CD4-positive, alpha-beta T cell treated with Interleukin-6 for 4 hours (primary cell): Measurements from ENCODE around the gene TANGO6.
"Not testable (repeated sequence)": the region's sequence is repeated elsewhere in the genome, so short reads cannot be mapped to it uniquely, and the experiment has no call there.

Source experiments
- DNase-seq: peaks from one replicate; pipeline ENCODE4 v3.0.0-alpha.2; 2020; ENCODE audit warnings: mixed read lengths

The TANGO6 gene

DNA sequence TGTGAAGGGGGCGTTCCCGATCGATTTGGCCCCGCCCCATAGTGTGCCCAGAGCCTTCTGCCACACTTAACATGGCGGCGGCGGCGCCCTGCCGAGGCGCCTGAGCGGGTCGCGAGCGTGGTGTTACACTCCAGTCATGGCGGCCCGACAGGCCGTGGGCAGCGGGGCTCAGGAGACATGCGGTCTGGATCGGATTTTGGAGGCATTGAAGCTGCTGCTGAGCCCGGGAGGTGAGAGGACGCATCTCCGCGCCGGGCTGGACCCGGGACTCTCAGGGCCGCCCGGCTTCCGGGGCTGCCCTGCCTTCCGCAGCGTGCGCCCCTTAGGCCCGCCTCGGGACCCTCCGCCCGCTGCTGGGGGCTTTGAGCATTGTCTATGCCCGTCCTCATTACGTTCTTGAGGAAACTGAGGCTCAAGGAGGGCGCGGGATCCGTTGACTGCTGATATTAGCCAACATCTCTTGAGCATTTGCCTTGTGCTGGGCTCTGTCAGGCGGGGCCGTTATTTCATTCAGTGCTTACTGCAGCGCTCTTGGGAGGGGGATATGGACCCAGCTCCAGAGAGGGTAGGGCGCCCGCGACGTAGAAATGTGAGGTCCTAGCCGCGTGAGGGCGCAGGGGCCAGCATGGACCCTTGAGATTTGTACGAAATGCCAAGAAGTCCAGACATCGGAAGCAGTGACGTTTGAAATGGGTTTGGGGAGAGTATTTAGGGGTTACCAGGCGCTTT lies at the start of gene TANGO6:
Gene TANGO6, plus strand, starts transcription at position 50 of the 729 bp plus-strand sequence. Its CDS starts 87 bp downstream, at position 137.
- DNase-seq, result peak; percentile 94

DNA sequence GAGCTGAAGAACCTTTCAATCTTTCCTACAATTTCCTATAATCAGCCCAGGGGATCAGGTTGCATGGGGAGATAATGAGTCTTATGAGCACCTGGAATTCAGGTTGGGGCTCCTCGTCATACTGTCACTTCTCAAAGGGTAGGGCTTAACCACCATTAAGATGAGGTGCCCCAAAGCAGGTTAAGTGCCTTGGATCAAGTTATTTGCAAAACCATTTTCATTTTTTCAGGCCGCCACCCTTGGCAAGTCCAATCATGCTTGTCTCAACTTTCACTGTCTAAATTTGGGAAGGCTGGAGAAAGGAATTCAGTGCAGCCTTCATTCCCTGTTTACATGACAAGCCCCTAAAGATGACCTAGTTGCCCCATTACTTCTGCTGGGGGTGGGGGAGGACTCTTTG lies 44.9 kb upstream of the TANGO6 start:
- DNase-seq, result no peak

DNA sequence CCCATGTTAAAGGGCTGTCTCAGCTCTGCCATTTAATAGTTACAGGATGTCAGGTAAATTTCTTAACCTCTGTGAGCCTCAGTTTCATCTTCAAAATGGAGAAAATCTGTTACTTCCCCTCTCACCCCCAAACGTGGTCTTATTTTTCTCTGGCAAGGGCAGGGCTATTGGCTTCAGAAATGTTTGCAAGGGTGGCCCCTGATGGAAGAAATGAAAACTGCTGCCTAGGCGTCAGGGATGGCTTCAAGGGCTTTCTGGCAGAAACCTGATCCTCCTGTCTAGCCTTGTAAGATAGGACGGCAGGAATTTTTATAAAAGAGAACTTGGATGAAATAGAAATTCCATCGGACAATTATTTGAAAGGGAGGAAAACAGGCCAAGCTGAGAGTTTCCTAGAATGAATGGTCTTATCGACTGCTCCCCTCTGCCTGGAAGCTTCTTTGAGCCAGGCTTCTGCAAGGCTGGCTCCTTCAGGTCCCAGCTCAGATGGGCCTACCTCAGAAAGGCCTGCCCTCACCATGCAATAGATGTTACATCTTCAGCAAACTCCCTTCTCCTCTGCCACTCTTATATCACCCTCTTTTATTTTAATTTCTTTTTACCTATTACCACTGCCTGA lies 43.0 kb upstream of the TANGO6 start:
- DNase-seq, result peak; percentile 16

DNA sequence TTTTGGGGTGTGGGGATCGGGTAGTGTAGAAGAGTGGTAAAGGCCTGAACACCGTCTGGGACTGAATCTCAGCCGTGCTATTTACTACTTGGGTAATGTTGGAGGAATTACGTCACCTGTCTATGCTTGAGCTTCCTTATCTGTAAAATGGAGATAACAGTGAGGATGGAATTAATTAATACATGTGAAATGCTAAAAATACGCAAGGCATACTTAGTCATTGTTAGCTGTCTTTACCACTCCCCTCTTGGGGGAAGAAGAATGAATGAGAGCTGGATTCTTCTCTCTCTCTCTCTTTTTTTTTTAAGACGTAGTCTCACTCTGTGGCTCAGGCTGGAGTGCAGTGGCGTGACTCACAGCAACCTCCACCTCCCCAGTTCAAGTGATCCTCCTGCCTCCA lies 41.1 kb upstream of the TANGO6 start:
- DNase-seq, result no peak

DNA sequence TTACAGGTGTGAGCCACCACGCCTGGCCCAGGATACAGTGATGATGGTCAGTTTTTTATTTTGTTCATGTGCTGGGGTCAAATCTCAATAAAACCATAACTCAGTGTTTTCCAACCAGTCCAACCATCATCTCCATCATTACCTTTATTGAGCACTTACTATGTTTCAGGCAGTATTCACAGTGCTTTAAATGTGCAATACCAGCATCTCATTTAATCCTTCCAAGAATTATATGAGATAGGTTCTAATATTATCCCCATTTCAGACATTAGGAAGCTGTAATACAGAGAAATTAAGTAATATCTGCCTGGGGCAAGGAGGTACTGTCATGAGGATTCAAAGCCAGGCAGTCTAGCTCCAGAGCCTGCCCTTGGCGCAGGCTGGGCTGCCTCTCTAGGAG lies 36.9 kb upstream of the TANGO6 start:
- DNase-seq, result no peak

DNA sequence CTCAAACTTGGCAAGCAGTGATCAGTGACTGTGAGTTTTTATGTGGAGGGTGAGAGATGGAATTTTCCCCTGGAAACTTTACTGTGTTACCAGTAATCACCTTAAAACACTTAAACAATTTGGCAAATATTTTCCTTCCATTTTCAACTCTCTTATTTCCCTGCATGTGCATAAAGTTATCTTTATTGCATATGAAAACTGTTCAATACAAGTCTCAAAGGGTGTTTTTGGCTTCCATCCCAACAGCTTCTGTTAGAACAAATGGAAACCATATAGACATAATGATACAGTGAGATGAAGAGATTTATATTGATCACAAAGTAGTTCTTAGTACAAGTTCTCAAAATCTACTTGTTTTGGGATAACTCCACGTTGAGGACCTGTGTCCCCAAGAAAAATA lies 36.4 kb upstream of the TANGO6 start:
- DNase-seq, result no peak

DNA sequence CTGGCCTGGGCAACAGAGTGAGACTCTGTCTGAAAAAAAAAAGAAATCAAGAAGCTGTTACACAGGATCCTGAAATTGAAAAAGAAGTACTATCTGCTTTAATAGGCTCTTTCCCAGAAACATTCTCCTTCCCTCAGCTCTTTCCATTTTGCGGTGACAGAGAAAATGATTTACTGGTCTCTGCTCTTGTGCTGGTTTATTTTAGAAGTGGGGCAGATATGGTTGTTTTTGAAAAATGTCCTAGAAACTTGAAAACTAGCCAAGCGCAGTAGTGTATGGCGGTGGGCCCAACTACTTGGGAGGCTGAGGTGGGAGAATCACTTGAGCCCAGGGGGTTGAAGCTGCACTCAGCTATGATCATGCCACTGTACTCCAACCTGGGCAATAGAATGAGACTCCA lies 28.8 kb upstream of the TANGO6 start:
- DNase-seq, result no peak

DNA sequence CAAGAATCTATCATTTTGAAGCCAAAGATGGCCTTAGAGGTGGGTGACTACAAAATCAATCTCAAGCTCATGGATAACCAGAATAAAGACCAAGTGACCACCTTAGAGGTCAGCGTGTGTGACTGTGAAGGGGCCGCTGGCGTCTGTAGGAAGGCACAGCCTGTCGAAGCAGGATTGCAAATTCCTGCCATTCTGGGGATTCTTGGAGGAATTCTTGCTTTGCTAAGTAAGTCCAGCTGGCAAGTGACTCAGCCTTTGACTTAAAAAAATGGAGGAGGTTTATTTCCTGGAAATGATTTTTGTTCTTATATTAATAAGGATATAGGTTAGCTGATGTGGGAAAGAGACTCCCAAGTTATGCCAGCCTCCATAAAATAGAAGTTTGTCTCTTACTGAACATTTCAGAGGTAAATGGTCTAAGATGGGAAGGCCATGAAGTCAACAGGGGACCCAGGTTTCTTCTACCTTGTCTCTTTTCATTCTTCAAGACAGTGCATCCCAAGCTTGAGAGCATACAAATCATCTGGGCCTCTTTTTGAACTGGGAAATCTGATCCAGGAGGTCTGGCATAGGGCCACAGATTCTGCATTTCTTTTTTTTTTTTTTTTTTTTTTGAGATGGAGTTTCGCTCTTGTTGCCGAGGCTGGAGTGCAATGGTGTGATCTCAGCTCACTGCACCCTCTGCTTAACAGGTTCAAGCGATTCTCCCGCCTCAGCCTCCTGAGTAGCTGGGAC lies 19.8 kb upstream of the TANGO6 start:
- DNase-seq, result no peak

DNA sequence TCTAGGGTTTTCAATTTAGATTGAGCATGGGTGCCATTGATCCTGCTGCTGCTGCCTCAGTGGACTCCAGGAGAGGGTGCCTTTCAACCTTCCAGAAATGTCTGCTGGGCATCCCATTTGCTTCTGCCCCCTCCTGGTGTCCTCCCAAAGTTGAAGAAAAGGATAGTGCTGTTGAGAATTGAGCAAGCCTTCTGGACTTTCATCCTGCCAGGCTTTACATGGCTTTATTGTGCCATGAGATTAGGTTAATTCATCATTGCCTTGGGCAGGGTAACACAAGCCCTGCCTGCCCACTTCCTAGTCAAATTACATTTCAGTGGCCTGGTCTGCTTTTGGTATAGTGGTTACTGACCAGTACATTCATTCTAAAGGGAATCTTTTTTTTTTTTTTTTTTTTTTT lies 17.9 kb upstream of the TANGO6 start:
- no peak for DNase-seq

DNA sequence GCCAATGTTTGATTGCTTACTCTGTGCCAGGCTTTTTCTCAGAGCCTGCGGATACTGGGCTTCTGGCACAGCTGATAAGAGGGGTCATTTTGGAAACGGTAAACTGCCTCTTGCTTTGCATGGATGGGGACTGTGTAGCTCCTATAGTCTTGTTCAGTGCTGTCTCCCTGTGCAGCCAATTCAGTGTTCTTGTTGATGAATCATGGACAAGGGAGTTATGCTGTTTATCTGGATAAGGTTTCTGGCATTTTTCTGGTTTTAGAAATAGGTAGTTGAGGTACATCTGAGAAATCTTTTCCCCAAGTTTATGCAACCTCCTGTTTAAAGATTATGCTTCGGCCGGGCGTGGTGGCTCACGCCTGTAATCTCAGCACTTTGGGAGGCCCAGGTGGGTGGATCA lies 16.7 kb upstream of the TANGO6 start:
- no peak for DNase-seq

DNA sequence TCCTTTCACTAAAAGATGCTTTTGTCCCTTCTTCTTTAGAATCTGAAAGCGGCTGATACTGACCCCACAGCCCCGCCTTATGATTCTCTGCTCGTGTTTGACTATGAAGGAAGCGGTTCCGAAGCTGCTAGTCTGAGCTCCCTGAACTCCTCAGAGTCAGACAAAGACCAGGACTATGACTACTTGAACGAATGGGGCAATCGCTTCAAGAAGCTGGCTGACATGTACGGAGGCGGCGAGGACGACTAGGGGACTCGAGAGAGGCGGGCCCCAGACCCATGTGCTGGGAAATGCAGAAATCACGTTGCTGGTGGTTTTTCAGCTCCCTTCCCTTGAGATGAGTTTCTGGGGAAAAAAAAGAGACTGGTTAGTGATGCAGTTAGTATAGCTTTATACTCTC lies 10.1 kb upstream of the TANGO6 start:
- DNase-seq, result no peak

DNA sequence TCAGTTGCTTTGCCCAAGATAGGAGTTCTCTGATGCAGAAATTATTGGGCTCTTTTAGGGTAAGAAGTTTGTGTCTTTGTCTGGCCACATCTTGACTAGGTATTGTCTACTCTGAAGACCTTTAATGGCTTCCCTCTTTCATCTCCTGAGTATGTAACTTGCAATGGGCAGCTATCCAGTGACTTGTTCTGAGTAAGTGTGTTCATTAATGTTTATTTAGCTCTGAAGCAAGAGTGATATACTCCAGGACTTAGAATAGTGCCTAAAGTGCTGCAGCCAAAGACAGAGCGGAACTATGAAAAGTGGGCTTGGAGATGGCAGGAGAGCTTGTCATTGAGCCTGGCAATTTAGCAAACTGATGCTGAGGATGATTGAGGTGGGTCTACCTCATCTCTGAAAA lies 8.8 kb upstream of the TANGO6 start:
- DNase-seq, result no peak

DNA sequence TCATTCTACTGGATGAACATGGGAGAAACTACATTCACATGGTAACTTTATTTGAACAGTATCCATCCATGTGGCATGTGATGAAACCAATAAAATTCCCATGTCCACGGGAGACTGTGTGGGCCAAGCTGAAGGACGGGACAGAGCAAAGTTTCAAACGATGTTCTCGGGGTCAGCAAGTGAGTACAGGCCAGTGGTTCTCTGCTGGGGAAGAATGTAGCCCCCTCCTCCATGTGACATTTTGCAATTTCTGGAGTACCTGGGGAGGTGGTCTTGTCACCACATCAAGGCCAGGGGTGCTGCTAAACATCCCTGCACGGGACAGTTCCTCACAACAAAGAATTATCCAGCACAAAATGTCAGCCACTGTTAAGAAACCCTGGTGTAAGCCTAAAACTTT lies 7.4 kb upstream of the TANGO6 start:
- DNase-seq, result no peak

DNA sequence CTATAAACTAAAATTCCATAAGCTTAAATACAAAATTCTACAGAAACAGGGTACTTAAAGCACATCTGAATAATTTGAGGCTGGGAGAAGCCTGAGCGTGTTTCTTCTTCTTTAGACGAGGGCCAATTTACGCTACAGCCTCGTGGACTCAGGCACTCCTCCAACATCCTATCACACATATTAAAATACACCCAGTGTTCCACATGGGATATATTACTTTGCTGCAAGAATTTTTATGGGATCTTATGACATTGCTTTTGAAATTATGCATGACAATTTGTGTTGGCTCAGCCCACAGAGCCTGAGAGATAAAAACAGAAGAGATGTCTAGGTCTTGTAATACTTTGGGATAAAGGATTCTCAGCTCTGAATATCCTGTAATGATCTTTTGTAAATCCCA lies 3.5 kb upstream of the TANGO6 start:
- no peak for DNase-seq

DNA sequence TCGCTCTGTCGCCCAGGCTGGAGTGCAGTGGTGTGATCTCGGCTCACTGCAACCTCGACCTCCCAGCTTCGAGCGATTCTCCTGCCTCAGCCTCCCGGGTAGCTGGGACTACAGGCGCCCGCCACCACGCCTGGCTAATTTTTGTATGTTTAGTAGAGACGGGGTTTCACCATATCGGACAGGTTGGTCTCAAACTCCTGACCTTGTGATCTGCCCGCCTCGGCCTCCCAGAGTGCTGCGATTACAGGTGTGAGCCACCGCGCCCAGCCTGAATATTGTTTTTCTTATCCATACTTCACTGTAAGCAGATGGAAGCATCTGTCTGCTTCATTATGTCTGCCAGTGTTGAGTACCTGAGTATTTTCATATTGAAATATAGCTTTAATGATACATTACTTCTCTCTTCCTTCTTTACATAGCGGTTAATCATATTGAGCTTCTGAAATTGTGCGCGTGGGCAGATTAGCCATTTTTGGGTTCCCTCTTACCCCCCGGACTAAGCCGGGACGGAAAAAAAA lies 308 bp upstream of the TANGO6 start:
- not testable (repeated sequence) for DNase-seq

DNA sequence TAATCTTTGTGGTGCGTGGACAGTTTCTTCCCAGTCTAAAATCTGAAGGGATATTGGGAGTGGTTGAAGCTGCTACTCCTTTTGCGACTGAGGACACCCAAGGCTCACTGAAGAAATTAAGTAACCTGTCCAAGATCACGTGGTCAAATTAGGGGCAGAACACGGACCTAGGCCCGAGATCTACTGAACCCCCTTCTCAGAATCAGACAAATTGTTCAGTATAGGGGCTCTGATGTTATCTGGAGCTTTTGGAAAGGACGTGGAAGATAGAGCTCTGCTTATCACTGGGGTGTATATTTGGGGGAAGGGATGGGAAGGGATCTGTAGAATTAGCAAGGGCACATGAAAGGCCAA lies 857 bp downstream of the TANGO6 start:
- no peak for DNase-seq

DNA sequence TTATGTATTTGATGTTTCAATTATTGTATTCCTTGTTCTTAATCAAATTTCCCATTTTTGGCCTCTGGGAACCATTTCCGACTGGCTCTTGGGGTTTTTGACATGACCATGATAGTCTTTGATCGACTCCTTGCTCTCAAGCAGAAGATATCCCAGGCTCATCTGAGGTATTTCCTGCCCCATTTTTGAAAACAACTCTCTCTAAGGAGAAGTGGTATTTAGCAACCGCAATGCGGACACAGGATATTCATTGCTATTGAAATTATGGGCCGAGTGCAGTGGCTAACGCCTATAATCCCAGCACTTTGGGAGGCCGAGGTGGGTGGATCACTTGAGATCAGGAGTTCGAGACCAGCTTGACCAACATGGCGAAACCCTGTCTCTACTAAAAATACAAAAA lies 5.5 kb downstream of the TANGO6 start:
- no peak for DNase-seq

DNA sequence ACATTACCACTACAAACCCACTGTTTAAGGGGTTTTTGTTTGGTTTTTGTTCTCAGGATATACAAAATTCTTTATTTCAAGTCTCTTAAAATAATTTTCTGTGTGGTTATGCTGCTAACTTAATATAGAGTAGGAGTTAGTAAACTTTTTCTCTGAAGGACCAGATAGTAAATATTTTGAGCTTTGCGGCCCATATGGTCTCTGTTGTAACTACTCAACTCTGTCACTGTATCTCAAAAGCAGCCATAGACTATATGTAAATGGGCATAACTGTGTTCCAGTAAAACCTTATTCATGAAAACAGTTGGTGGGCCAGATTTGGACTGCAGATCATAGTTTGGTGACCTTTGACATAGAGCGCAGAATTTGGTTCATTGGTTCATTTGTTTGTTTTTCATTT lies 7.2 kb downstream of the TANGO6 start:
- DNase-seq, result no peak

DNA sequence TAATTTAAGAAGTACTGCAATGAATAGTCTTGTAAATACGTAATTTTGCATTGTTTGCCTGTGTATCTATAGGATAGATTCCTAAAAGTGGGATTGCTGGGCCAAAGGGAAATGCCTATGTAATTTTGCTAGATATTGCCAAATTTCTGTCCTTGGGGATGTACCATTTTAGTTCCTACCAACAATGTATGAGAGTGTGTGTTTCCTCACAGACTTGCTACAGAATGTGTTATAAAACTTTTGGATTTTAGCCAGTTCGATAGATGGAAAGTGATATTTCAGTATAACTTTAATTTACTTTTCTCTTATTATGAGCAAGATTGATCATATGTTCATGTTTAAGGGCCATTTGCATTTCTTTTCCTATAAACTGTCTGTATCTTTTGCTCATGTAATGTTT lies 8.3 kb downstream of the TANGO6 start:
- DNase-seq, result no peak

DNA sequence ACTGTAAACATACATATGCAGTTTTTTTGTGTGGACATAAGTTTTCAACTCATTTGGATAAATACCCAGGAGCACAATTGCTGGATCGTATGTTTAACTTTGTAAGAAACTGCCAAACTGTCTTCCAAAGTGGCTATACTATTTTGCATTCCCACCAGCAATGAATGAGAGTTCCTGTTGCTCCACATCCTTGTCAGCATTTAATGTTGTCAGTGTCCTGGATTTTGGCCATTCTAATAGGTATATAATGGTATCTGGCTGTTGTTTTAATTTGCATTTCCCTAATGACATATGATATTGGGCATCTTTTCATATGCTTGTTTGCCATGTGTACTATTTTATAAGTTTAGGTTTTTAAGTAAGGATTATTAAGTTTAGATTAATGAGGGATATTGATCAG lies 14.1 kb downstream of the TANGO6 start:
- DNase-seq, result no peak

DNA sequence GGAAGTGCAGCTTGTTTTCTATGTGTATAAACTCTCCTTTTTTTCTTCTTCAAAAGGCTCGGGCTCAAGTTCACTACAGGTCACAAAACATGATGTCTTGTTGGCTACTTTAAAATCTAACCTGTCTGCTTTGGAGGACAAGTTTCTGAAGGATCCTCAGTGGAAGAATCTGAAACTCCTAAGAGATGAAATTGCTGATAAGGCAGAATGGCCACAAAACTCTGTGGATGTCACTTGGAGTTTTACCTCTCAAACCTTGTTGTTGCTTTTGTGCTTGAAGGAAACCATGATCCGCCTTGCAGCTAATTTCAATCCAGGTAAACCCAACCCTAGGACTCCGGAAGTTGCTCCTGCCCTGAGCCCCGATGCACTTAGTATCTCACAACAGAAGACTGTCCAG lies 16.5 kb downstream of the TANGO6 start:
- no peak for DNase-seq

DNA sequence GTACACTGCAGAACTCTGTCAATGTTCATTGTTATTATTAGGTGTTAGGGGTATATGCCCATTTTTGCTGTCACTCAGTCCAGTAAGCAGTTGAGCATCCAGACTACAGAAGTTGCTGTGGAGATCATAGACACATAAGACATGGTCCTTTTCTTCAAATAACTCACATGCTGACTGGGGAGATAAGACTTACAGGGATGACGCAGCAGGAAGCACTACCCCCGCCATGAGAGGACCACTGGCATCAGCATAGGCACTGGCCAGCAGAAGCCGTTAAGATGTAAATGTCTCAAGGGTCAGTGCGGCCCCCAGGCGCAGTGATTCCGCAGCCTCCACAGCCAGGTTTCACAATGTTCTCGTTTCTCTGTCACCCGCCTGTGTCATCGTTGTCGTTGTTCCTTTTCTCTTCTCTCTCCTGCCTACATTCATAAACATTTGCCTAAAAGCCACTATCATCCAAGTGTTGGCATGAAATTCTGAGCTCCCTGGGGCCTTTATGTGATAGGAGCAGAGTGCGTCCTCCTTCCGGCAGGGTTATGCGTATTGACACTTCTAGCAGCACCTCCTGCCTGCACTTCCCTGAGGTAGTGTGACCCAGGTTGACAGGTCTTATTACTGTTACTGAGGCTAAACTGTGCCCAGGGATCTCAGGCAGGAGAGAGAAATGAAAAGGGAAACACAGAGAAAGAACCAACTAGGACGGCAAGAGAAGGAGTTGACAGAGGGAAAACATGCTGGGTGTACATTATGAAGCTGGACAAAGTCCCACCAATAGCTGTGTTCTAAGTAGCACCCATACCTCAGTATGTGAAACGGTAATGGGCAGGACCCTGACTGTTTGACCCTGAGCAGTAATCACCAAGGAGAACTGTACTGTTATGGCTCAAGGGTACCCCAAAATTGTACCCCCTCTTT lies 17.9 kb downstream of the TANGO6 start:
- no peak for DNase-seq

DNA sequence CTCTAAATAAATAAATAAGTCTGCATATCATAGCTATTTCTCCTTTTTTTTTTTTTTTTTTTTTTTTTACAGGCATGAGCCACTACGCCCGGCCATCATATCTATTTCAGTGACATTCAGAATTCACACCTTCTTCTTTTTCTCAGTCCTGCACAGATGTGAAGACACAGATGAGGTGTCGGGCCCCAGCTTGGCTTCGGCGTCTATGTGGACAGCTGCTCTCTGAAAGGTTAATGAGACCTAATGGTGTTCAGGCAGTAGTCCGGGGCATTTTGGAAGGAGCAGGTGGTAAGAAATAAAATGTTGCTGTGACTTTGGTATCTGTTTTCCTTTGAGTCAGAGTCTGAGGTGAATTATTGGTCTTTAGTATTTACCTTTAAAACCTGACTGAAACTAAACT lies 23.6 kb downstream of the TANGO6 start:
- no peak for DNase-seq
